NB4 (cell line): ENCODE results near the gene CAMTA1.

Source experiments
- DNase-seq: peaks from one replicate; pipeline ENCODE4 v3.0.0; 2010; ENCODE audit warnings: low read depth
- H3K4me3 ChIP-seq: one replicate; pipeline ENCODE4 v1.5.1; 2011; ENCODE audit warnings: mild to moderate bottlenecking, low read depth, low read length, moderate library complexity
- CTCF ChIP-seq: IDR thresholded peaks from one replicate; pipeline ENCODE4 v1.5.1; 2012; ENCODE audit warnings: low read depth, low read length
- MAX ChIP-seq: IDR thresholded peaks from 2 replicates; pipeline ENCODE4 v1.6.1; 2011; ENCODE audit warnings: low read depth, low read length
- MYC ChIP-seq: IDR thresholded peaks from 2 replicates; pipeline ENCODE4 v1.6.1; 2011; ENCODE audit warnings: low read depth, low read length
- POLR2A ChIP-seq: IDR thresholded peaks from 2 replicates; pipeline ENCODE4 v1.6.1; 2011; ENCODE audit warnings: mild to moderate bottlenecking; ENCODE audit not compliant: insufficient read length; ENCODE audit errors: extremely low read depth

CAMTA1 gene

GRCh38 chr1:7495962-7496361 is 710.7 kb downstream of the CAMTA1 start:
- DNase-seq = no peak
- TF ChIP-seq CTCF (no peak), POLR2A (no peak), MAX (no peak), MYC (no peak)
- no peak overlapping the region for H3K4me3 ChIP-seq

- DNase-seq = no peak
- no peak for TF ChIP-seq MAX
- no peak for TF ChIP-seq CTCF
- TF ChIP-seq MYC = no peak
- no peak for TF ChIP-seq POLR2A
- no peak overlapping the region for H3K4me3 ChIP-seq
Measured at GRCh38 chr1:7497107-7497637, 711.9 kb downstream of the CAMTA1 start.

- TF ChIP-seq CTCF (no peak), MAX (no peak), MYC (no peak), POLR2A (no peak)
- no peak overlapping the region for H3K4me3 ChIP-seq
- DNase-seq = no peak
Measured at GRCh38 chr1:7500381-7501083, 715.3 kb downstream of the CAMTA1 start.

- TF ChIP-seq POLR2A = no peak
- TF ChIP-seq MYC = no peak
- TF ChIP-seq MAX = no peak
- TF ChIP-seq CTCF = no peak
- no peak for DNase-seq
- no peak overlapping the region for H3K4me3 ChIP-seq
Measured at GRCh38 chr1:7501084-7501491, 715.8 kb downstream of the CAMTA1 start.

GRCh38 chr1:7501723-7502603 is 716.7 kb downstream of the CAMTA1 start:
- H3K4me3 ChIP-seq = no peak overlapping the region
- no peak for TF ChIP-seq MYC
- TF ChIP-seq POLR2A = no peak
- TF ChIP-seq MAX = no peak
- no peak for TF ChIP-seq CTCF
- DNase-seq = no peak
